Ovary (tissue), 3 donors: ENCODE measurements around the gene DPYSL5.

Experiments used
- EP300 ChIP-seq: sonication (generic); formaldehyde crosslinking; IDR thresholded peaks from one replicate; pipeline ENCODE4 v1.6.1; 2017; ENCODE audit warnings: antibody characterized with exemption
- POLR2A ChIP-seq: fragments of 450-650 bp; IDR thresholded peaks from one replicate; pipeline ENCODE4 v1.6.1; 2017; ENCODE audit warnings: antibody characterized with exemption, mild to moderate bottlenecking, moderate library complexity
- TF ChIP-seq, protein P1 (sequence below), 3 donors: fragments of 450-650 bp in 2 of 3; fragments of 200-600 bp in 1 of 3; IDR thresholded peaks; one replicate each; pipeline versions ENCODE4 v1.5.1 to v1.8.0; 2016 to 2022; ENCODE audit warnings: antibody characterized with exemption in 3 of 3, mild to moderate bottlenecking in 1 of 3
- donor health status: DM: no; HTN: no; CAD: no.

DNA sequence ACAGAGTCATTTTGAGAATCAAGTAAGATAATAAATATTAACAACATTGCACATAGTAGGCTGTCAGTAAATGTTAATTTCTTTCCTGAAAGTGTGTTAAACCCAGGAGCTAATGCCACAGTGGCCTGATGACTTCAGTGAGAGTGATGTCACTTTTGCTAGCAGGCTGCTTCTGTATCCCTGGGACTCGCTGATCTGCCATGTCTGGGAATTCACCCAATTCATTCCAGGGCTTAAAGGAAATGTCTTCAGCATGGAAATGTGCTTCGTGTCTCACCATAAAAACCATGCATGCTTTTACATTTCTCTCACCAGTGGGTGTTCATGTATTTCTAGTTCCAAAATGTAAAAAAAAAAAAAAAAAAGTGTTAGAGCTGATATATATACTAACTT lies 65.7 kb downstream of the DPYSL5 start:
- TF ChIP-seq, protein P1, sequence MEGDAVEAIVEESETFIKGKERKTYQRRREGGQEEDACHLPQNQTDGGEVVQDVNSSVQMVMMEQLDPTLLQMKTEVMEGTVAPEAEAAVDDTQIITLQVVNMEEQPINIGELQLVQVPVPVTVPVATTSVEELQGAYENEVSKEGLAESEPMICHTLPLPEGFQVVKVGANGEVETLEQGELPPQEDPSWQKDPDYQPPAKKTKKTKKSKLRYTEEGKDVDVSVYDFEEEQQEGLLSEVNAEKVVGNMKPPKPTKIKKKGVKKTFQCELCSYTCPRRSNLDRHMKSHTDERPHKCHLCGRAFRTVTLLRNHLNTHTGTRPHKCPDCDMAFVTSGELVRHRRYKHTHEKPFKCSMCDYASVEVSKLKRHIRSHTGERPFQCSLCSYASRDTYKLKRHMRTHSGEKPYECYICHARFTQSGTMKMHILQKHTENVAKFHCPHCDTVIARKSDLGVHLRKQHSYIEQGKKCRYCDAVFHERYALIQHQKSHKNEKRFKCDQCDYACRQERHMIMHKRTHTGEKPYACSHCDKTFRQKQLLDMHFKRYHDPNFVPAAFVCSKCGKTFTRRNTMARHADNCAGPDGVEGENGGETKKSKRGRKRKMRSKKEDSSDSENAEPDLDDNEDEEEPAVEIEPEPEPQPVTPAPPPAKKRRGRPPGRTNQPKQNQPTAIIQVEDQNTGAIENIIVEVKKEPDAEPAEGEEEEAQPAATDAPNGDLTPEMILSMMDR (IDR thresholded peaks at IDR 0.05): no peak
- no peak for TF ChIP-seq POLR2A
- TF ChIP-seq EP300: no peak
